Glomerular visceral epithelial cell (primary cell): ENCODE data around the gene ZNF536.

Experiments
- DNase-seq: peaks from one replicate; pipeline ENCODE4 v3.0.0-alpha.2; 2016; ENCODE audit errors: extremely low spot score

The ZNF536 gene

GRCh38 chr19:30528919-30529318, 156.7 kb downstream of the ZNF536 start:
- no peak for DNase-seq

- no peak for DNase-seq
Measured at GRCh38 chr19:30529876-30530275, 157.7 kb downstream of the ZNF536 start.

GRCh38 chr19:30530751-30531150, 158.6 kb downstream of the ZNF536 start:
- no peak for DNase-seq

- DNase-seq, result no peak
Measured at GRCh38 chr19:30535011-30535410, 162.8 kb downstream of the ZNF536 start.

- no peak for DNase-seq
Measured at GRCh38 chr19:30536975-30537374, 164.8 kb downstream of the ZNF536 start.

GRCh38 chr19:30539315-30539714, 167.1 kb downstream of the ZNF536 start:
- no peak for DNase-seq

GRCh38 chr19:30539981-30540380, 167.8 kb downstream of the ZNF536 start:
- no peak for DNase-seq

GRCh38 chr19:30540761-30541160, 168.6 kb downstream of the ZNF536 start:
- no peak for DNase-seq

GRCh38 chr19:30541575-30541974, 169.4 kb downstream of the ZNF536 start:
- DNase-seq, result no peak

- DNase-seq, result no peak
Measured at GRCh38 chr19:30543243-30543945, 171.2 kb downstream of the ZNF536 start.

GRCh38 chr19:30545752-30546151, 173.6 kb downstream of the ZNF536 start:
- DNase-seq, result no peak

GRCh38 chr19:30546332-30546731, 174.1 kb downstream of the ZNF536 start:
- DNase-seq, result no peak

- no peak for DNase-seq
Measured at GRCh38 chr19:30547246-30547645, 175.1 kb downstream of the ZNF536 start.

- DNase-seq, result no peak
Measured at GRCh38 chr19:30549151-30549550, 177.0 kb downstream of the ZNF536 start.

- no peak for DNase-seq
Measured at GRCh38 chr19:30551271-30551670, 179.1 kb downstream of the ZNF536 start.

- no peak for DNase-seq
Measured at GRCh38 chr19:30552593-30552992, 180.4 kb downstream of the ZNF536 start.

GRCh38 chr19:30555075-30555790, 183.0 kb downstream of the ZNF536 start:
- no peak for DNase-seq

GRCh38 chr19:30555791-30556110, 183.6 kb downstream of the ZNF536 start:
- DNase-seq, result no peak

- DNase-seq, result no peak
Measured at GRCh38 chr19:30556230-30556711, 184.1 kb downstream of the ZNF536 start.

GRCh38 chr19:30557212-30557611, 185.0 kb downstream of the ZNF536 start:
- no peak for DNase-seq

GRCh38 chr19:30557927-30558557, 185.9 kb downstream of the ZNF536 start:
- DNase-seq, result no peak

- no peak for DNase-seq
Measured at GRCh38 chr19:30558793-30559192, 186.6 kb downstream of the ZNF536 start.

GRCh38 chr19:30559446-30559845, 187.3 kb downstream of the ZNF536 start:
- DNase-seq, result no peak
